Measurements from ENCODE around the gene THBS1.

GRCh38 chr15:39638041-39638440, 57.2 kb downstream of the THBS1 start:
- no peak for TF ChIP-seq CREB1 (CRISPR knock-in tag; IDR thresholded peaks at IDR 0.05)
- TF ChIP-seq CTCF (IDR thresholded peaks at IDR 0.05): no peak
- TF ChIP-seq CREM (CRISPR knock-in tag; IDR thresholded peaks at IDR 0.05): no peak
- TF ChIP-seq ZNF138 (CRISPR knock-in tag; conservative IDR thresholded peaks at IDR 0.05): no peak
- TF ChIP-seq ATF2 (CRISPR knock-in tag; IDR thresholded peaks at IDR 0.05; ENCODE audit: borderline replicate concordance, low read depth): no peak
- TF ChIP-seq ZNF416 (CRISPR knock-in tag; IDR thresholded peaks at IDR 0.05): no peak
- no peak for TF ChIP-seq PRDM15 (CRISPR knock-in tag; IDR thresholded peaks at IDR 0.05)
- no peak for TF ChIP-seq NFATC4 (CRISPR knock-in tag; IDR thresholded peaks at IDR 0.05)
- TF ChIP-seq MAX (CRISPR knock-in tag; IDR thresholded peaks at IDR 0.05): no peak
- TF ChIP-seq TEAD4 (CRISPR knock-in tag; IDR thresholded peaks at IDR 0.05): no peak
- TF ChIP-seq ZBTB21 (CRISPR knock-in tag; IDR thresholded peaks at IDR 0.05; ENCODE audit: borderline replicate concordance): no peak
- TF ChIP-seq IRF2 (CRISPR knock-in tag; IDR thresholded peaks at IDR 0.05; ENCODE audit: borderline replicate concordance, low read depth): no peak
- no peak for TF ChIP-seq ATF3 (CRISPR knock-in tag; conservative IDR thresholded peaks at IDR 0.05)
